Measurements from ENCODE around the gene CLEC2A.

GRCh38 chr12:9870286-9870866 is 61.8 kb downstream of the CLEC2A start:
- TF ChIP-seq POLR2A (IDR thresholded peaks at IDR 0.05) (no peak), POLR2AphosphoS5 (IDR thresholded peaks at IDR 0.05) (no peak)
- TF ChIP-seq, protein P1, sequence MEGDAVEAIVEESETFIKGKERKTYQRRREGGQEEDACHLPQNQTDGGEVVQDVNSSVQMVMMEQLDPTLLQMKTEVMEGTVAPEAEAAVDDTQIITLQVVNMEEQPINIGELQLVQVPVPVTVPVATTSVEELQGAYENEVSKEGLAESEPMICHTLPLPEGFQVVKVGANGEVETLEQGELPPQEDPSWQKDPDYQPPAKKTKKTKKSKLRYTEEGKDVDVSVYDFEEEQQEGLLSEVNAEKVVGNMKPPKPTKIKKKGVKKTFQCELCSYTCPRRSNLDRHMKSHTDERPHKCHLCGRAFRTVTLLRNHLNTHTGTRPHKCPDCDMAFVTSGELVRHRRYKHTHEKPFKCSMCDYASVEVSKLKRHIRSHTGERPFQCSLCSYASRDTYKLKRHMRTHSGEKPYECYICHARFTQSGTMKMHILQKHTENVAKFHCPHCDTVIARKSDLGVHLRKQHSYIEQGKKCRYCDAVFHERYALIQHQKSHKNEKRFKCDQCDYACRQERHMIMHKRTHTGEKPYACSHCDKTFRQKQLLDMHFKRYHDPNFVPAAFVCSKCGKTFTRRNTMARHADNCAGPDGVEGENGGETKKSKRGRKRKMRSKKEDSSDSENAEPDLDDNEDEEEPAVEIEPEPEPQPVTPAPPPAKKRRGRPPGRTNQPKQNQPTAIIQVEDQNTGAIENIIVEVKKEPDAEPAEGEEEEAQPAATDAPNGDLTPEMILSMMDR (IDR thresholded peaks at IDR 0.05): no peak
